Fibroblast of lung (primary cell): ENCODE measurements around the gene CHST8. TPM values are rescaled to one million over a fixed set of nuclear protein-coding genes. Genes with fewer than 3 reads are reported as not detected.

Source experiments
- DNase-seq, 2 donors: peaks; one replicate each; pipeline versions ENCODE4 v3.0.0 to v3.0.0-alpha.2; 2010; ENCODE audit warnings: low read depth in 2 of 2
- H2AFZ ChIP-seq: 2 replicates; pipeline ENCODE4 v1.5.1; 2012; ENCODE audit warnings: low read length, control low read depth, inconsistent platforms
- H3K27ac ChIP-seq: 2 replicates; pipeline ENCODE4 v1.5.1; 2011; ENCODE audit warnings: low read length, control low read depth; ENCODE audit not compliant: insufficient read depth
- H3K27me3 ChIP-seq: 2 replicates; pipeline ENCODE4 v1.5.1; 2011; ENCODE audit warnings: mild to moderate bottlenecking, low read length; ENCODE audit not compliant: control insufficient read depth, insufficient read depth
- H3K36me3 ChIP-seq: 2 replicates; pipeline ENCODE4 v1.5.1; 2011; ENCODE audit warnings: low read length; ENCODE audit not compliant: control insufficient read depth, insufficient read depth
- H3K4me1 ChIP-seq: 2 replicates; pipeline ENCODE4 v1.5.1; 2011; ENCODE audit warnings: low read length; ENCODE audit not compliant: control insufficient read depth, insufficient read depth; ENCODE audit errors: extremely low read depth
- H3K4me2 ChIP-seq: 2 replicates; pipeline ENCODE4 v1.5.1; 2011; ENCODE audit warnings: low read length, control low read depth; ENCODE audit not compliant: insufficient read depth; ENCODE audit errors: extremely low read depth
- H3K4me3 ChIP-seq, 4 experiments: fragments of 200-600 bp in 1 of 4; sonication (generic) in 1 of 4; replicated peaks in 1 of 4; 2 replicates each; pipeline ENCODE4 v1.5.1; 2011 to 2016; ENCODE audit warnings: low read length in 4 of 4, low read depth in 3 of 4, mild to moderate bottlenecking in 3 of 4, control low read depth in 2 of 4, inconsistent platforms in 1 of 4, mixed read lengths in 1 of 4; ENCODE audit not compliant: insufficient read depth in 1 of 4; ENCODE audit errors: control extremely low read depth in 1 of 4
- H3K79me2 ChIP-seq: 2 replicates; pipeline ENCODE4 v1.5.1; 2012; ENCODE audit warnings: mild to moderate bottlenecking, low read length, inconsistent platforms; ENCODE audit not compliant: control insufficient read depth, insufficient read depth
- H3K9ac ChIP-seq: 2 replicates; pipeline ENCODE4 v1.5.1; 2011; ENCODE audit warnings: mild to moderate bottlenecking, low read length, control low read depth; ENCODE audit not compliant: insufficient read depth
- H3K9me3 ChIP-seq: 2 replicates; pipeline ENCODE4 v1.5.1; 2012; ENCODE audit warnings: low read depth, low read length; ENCODE audit not compliant: control insufficient read depth, insufficient read depth
- H4K20me1 ChIP-seq: 2 replicates; pipeline ENCODE4 v1.5.1; 2011; ENCODE audit warnings: low read length; ENCODE audit not compliant: control insufficient read depth, insufficient read depth; ENCODE audit errors: extremely low read depth
- EZH2 ChIP-seq: IDR thresholded peaks from 2 replicates; pipeline ENCODE4 v1.5.1; 2012; ENCODE audit warnings: low read length, control low read depth, mild to moderate bottlenecking; ENCODE audit errors: missing control alignments
- polyA plus RNA-seq, 2 donors: library from polyadenylated mRNA; depleted of rRNA in 1 of 2; stranded (reverse) in 1 of 2; unstranded in 1 of 2; fragments of >200 nt; gene quantifications; 2 replicates each; pipeline ENCODE4 v1.2.1, GENCODE V29; 2011 to 2012; ENCODE audit warnings: missing spikeins in 1 of 2
- total RNA-seq: library from RNA; depleted of rRNA; stranded (reverse); fragments of >200 nt; gene quantifications from 2 replicates; pipeline ENCODE4 v1.2.1, GENCODE V29; 2014
- TF ChIP-seq, protein P1 (sequence below), 2 donors: IDR thresholded peaks in 1 of 2; conservative IDR thresholded peaks in 1 of 2; 1 replicate in 1 of 2; 2 replicates in 1 of 2; pipeline ENCODE4 v1.5.1; 2011 to 2012; ENCODE audit warnings: low read length in 2 of 2, control low read depth in 1 of 2, inconsistent platforms in 1 of 2, low read depth in 1 of 2, mild to moderate bottlenecking in 1 of 2

CHST8 gene
- total and polyA plus RNA-seq, 2 donors (not counting 1 experiment from before 2014, with no cell fraction given) = not detected

- Histone ChIP-seq H3K9ac (no peak overlapping the region), H3K4me3 (no peak overlapping the region), H2AFZ (no peak overlapping the region), H3K4me2 (no peak overlapping the region), H3K27ac (no peak overlapping the region), H3K36me3 (no peaks in the 10 kb centered on the region), H3K4me1 (no peaks in the 10 kb centered on the region), H3K9me3 (no peaks in the 10 kb centered on the region), H3K79me2 (no peaks in the 10 kb centered on the region), H4K20me1 (no peaks in the 10 kb centered on the region), H3K27me3 (peaks cover 5% of the 10 kb centered on the region)
- peak in 1 of 2 donors; percentile 75 for DNase-seq
- TF ChIP-seq, protein P1, sequence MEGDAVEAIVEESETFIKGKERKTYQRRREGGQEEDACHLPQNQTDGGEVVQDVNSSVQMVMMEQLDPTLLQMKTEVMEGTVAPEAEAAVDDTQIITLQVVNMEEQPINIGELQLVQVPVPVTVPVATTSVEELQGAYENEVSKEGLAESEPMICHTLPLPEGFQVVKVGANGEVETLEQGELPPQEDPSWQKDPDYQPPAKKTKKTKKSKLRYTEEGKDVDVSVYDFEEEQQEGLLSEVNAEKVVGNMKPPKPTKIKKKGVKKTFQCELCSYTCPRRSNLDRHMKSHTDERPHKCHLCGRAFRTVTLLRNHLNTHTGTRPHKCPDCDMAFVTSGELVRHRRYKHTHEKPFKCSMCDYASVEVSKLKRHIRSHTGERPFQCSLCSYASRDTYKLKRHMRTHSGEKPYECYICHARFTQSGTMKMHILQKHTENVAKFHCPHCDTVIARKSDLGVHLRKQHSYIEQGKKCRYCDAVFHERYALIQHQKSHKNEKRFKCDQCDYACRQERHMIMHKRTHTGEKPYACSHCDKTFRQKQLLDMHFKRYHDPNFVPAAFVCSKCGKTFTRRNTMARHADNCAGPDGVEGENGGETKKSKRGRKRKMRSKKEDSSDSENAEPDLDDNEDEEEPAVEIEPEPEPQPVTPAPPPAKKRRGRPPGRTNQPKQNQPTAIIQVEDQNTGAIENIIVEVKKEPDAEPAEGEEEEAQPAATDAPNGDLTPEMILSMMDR (conservative IDR thresholded peaks at IDR 0.05 in 1 of 2, IDR thresholded peaks at IDR 0.05 in 1 of 2; ENCODE audit: low read depth in 1 of 2, low read length in 2 of 2) = no peak
- TF ChIP-seq EZH2 = no peak
Measured at GRCh38 chr19:33784432-33784831, 162.7 kb downstream of the CHST8 start.

DNA sequence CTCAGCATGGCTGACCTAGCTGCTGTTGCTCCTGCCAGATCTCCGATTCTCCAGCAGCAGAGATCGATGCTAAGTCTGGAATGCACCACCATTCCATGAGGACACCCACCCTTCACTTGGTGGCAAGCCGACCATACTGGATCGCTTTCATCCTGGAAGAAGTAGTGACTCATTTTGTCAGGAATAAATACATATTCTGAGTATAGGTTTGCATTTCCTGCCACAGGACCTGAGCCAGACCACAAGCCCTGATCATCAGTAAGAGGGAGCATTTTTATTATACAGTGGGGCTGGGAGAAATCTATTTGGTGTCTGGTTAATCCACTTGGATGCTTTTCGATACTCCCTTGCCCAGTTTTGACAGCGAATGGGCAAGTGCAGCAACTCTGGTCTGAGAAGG is 164.0 kb downstream of the CHST8 start:
- Histone ChIP-seq H3K36me3 (no peaks in the 10 kb centered on the region), H3K9ac (no peak overlapping the region), H3K27ac (no peak overlapping the region), H3K4me1 (no peaks in the 10 kb centered on the region), H3K27me3 (no peaks in the 10 kb centered on the region), H3K9me3 (no peaks in the 10 kb centered on the region), H4K20me1 (no peaks in the 10 kb centered on the region), H3K4me2 (peak overlapping the region; percentile 40), H2AFZ (no peak overlapping the region), H3K4me3 (no peak overlapping the region), H3K79me2 (no peaks in the 10 kb centered on the region)
- DNase-seq = peak; percentile 18 to 88
- TF ChIP-seq, protein P1 (conservative IDR thresholded peaks at IDR 0.05 in 1 of 2, IDR thresholded peaks at IDR 0.05 in 1 of 2; ENCODE audit: low read depth in 1 of 2, low read length in 2 of 2) = no peak
- no peak for TF ChIP-seq EZH2

DNA sequence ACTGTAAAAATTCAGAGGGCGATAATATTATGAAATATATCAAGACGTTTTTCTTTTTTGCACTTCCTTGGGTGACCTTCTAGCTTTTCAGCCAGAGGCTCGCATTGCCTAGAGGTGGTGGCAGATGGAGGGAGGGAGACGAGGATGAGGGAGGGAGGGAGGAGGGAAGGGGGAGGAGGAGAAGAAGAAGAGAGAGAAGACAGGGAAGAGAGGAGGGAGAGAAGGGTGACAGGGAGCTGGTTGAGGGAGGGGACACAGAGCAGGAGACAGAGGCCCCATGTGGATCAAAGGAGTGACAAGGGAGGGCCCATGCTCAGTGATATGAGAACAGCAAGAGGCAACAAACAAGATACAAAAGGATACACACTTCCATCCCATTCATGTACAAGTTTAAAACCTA is 166.9 kb downstream of the CHST8 start:
- TF ChIP-seq, protein P1 (conservative IDR thresholded peaks at IDR 0.05 in 1 of 2, IDR thresholded peaks at IDR 0.05 in 1 of 2; ENCODE audit: low read depth in 1 of 2, low read length in 2 of 2) = no peak
- no peak for TF ChIP-seq EZH2
- no peak overlapping the region for H3K27ac ChIP-seq
- no peaks in the 10 kb centered on the region for H3K36me3 ChIP-seq
- H2AFZ ChIP-seq = no peak overlapping the region
- no peak for DNase-seq
- no peaks in the 10 kb centered on the region for H3K9me3 ChIP-seq
- no peak overlapping the region for H3K4me2 ChIP-seq
- H3K4me1 ChIP-seq = no peaks in the 10 kb centered on the region
- H3K9ac ChIP-seq = no peak overlapping the region
- no peak overlapping the region for H3K4me3 ChIP-seq
- no peaks in the 10 kb centered on the region for H3K27me3 ChIP-seq
- H4K20me1 ChIP-seq = no peaks in the 10 kb centered on the region
- no peaks in the 10 kb centered on the region for H3K79me2 ChIP-seq
